HG02610 (cell line): ENCODE data around the gene NTNG2.
"Not testable (repeated sequence)": the region's sequence is repeated elsewhere in the genome, so short reads cannot be mapped to it uniquely, and the experiment has no call there.

ENCODE experiments used
- ATAC-seq: cut with Tn5 transposase; IDR thresholded peaks from one replicate; pipeline ENCODE4 v1.9.1; 2021; ENCODE audit warnings: mild to moderate bottlenecking, moderate library complexity; ENCODE audit not compliant: unreplicated experiment

NTNG2 gene

DNA sequence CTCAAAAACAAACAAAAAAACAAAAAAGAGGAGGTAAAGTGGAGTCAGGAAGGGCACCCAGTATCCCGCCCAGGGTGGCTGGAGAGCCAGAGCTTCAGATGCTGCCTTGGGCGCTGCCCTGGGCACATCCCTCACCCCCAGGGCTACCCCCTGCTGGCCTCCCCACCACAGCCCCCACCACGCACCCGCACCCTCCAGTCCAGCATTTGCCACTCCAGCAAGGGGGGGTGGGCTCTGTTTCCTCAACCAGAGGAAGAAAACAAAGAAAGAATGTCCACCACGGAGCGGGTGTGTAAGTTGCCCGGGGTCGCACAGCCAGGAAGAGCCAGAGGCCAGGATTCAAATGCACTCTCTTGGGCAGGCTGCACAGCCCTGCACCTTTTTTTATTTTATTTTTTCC is 86.1 kb downstream of the NTNG2 start:
- no peak for ATAC-seq

DNA sequence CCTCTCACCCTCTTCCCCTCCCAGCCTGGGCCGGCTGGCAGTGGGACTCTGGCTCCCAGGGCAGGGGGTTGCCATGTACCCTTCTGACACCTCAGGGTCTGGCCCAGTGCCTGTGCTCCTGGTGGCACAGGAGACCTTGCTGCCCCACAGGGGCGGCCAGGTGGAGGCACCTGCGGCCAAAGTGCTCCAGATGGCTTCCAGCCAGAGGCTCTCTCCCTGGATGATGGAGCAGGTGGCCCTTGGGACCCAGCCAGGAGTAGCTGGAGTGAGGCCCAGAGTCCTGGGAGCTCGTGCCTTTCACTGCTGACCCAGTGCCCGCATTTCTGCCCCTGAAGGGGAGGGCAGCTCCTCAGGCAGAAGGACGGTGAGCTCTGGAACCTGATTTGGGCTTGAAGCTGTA is 87.3 kb downstream of the NTNG2 start:
- ATAC-seq = no peak

DNA sequence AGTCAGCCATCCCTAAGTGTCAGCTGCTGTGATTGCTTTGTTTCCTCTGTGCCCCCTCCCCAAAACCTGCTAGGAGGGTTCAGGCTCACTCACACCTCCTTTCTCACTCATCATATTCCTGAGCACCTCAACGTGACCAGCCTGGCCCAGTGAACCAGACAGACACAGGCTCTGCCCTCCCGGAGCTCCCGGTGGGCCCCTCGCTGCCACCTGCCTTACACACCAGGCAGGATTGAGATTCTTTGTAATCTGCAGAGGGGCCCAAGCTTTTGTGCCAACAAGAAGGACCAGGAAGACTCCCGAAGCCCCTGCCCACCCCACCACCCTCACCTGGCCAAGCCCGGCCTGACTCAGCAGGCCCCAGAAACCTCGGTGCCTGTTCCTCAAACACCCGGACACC is 87.8 kb downstream of the NTNG2 start:
- no peak for ATAC-seq

DNA sequence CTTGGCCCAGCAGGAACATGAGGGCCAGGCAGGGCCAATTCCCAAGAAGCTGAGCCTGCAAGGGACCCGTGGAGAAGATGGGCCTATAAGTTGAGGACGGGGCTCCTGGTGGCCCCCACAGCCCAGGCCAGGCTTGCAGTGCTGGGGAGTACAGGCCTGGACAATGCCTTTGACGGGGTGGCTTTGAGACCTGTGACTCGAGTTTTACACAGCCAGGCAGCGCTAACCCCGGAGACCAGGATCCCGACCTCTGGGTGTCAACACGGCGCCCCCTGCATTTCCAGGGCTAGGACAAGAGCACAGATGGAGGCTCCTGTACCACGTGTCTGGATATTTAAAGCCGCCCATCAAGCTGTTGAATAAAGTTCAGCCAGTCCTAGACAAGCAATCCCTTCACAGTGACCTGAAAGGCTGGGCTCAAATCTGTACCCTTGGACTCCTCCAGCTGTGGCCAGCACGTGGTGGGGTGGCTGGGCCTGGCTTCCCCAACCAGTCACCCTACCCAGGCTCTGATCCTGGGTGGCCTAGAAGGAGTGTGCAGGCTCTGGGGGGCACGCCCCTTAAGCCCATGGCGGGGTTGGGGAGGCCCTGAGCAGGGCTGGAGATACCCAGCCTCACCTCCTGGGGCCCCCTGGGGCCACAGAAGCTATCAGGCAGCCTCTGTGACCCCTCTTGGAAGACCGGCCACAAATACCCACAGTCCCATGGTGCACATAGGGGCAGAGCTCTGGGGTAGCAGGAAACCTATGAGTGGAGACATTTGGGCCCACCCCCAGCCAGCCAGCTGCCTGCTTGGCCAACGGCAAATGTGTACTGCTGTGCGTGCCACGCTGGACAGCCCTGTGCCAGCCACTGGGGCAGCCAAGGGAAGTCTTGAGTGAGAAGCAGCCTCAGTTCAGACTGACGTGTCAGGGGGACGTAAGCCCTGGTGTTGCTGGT is 88.7 kb downstream of the NTNG2 start:
- ATAC-seq = no peak

DNA sequence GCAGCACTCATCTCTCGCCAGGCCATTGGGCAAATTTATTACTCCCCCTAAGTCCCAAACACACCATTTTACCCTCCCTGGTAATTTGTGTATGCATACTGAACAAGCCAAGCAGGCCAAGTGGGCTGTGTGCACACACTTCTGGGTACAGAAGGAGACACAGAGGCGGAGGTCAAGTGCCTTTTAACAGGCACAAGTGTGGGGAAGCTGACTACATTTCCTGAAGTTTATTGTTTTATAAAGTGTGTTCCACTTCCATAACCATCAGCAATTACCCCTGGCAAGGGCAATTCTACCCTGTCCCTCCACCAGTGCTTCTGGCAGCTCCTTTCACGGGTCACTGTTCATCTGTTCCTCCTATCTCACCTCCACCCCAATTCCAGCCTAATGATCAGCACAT is 99.0 kb downstream of the NTNG2 start:
- no peak for ATAC-seq

DNA sequence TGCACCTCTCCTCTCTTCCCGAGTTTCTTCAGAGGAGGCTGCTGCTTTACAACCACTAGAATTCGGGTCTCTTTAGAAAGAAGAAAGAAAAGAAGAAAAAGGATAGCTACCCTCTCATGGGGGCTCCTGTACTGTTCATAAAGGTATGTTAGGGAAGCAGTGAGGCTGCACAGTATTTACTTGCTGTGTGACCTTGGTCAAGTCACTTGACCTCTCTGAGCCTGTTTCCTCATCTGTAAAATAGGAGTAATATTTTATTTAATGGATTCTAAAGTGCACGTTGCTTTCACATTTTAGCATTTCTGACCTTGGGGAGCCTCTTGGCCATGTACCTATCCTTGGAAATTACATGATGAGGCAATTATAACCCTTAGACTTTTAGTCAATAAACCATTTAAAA is 104.2 kb downstream of the NTNG2 start:
- no peak for ATAC-seq

DNA sequence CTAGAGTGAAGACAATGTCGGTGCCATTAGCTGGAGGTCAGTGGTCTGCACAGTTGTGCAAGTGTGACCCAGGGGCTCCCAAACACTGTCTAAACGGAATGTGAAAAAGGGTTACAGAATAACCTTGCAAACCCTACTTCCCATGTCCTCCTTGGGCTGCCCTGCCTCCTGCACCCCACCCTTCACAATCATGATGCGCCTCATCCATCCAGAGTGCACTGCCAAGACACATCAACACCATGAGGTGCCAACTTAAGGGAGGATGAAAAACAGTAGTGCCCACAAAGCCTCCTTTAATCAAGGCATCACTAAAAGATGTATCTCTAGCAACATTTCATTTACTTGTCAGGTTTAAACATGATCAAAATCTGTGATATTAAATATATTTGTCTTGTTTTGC is 105.8 kb downstream of the NTNG2 start:
- no peak for ATAC-seq

DNA sequence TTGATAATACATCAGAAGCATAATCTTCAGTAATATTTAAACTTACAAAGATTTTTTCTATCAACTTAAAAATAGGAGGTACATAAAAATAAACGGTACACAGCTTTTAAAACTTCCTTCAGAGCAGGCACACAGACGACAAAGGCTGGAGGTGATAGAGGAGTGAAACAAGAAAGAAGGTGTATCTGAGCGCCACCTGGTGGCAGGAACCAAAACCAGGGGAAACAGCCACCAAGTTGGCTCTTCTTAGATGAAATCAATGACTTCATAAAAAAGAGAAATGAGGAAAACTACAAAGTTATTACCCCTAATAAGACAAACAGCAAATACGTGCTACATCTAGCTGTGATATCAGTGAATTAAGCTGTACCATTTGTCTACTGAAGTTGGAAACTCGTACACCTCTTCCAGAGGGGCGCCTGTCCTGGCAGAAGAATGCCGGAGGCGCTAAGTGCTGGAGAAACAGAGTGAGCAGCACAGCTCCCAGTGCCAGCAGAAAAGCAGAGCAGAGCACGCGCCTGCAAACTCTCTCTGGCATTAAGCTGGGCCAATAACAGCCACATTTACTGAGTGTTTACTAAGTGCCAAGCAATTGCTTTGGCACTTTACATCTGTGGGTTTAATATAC is 107.0 kb downstream of the NTNG2 start:
- ATAC-seq = no peak

DNA sequence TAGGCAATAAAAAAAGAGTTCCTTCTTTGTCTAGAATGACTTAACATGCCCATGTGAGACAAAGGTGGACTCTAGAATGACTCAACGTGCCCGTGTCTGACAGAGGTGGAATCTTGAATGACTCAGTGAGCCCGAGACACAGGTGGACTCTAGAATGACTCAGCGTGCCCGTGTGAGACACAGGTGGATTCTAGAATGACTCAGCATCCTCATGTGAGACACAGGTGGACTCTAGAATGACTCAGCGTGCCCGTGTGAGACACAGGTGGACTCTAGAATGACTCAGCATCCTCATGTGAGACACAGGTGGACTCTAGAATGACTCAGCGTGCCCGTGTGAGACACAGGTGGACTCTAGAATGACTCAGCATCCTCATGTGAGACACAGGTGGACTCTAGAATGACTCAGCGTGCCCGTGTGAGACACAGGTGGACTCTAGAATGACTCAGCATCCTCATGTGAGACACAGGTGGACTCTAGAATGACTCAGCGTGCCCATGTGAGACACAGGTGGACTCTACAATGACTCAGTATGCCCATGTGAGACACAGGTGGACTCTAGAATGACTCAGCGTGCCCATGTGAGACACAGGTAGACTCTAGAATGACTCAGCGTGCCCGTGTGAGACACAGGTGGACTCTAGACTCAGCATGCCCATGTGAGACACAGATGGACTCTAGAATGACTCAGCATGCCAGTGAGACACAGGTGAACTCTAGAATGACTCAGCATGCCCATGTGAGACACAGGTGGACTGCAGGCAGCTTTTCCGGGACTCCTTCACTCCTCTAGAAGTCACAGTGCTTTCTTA is 108.1 kb downstream of the NTNG2 start:
- not testable (repeated sequence) for ATAC-seq

DNA sequence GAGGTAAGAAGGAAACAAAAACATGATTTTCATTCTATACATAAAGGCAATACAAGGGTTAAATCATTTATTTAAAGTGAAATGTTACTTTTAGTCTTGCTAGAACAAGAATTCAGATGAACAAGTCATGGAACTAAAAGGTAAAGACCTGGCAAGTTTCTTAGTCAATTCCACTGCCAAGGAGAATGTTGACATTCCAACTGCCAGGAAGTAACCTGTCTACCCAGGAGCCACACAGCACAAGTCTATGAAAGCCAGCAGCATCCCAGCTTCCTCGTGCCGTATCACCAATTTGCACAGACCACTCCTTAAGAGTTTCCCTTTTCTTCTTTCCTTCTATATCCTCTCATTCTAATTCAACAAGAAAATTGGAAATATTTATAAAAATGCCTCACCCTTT is 113.0 kb downstream of the NTNG2 start:
- ATAC-seq = no peak

DNA sequence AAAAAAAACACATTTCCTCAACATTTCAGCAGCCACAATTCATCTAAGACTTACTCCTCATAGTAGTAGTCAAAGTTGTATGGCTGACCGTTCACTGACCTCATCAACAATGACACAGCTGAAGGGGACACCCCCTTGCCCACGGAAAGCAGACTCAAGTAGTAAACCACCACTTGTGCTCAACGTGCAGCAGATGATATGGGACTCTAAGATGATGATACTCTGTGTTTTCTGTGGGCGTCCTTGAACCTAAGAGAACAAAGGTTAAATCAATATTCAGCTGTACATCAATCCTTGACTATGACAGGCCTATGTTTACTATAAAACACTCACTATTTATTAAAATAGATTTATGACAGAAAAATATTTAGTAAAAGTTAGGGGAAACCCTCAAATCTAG is 121.3 kb downstream of the NTNG2 start:
- no peak for ATAC-seq

DNA sequence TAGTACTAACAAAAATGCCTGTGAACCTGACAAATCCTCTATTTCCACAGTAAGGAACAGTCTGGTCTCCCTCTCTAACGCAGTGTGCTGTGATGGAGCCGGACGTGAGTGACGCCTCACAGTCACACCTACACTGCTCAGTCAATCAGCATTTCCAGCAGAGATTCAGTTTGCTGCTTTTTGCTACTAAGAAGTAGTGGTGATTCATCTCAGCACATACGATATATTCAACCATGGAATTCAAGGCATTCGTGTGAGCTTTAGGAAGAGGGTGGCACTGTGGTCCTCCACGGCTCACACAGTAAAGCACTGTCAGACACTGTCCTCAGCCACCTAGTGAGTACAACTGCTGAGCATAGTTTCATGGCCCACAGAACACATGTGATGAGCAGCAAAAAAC is 122.0 kb downstream of the NTNG2 start:
- no peak for ATAC-seq

DNA sequence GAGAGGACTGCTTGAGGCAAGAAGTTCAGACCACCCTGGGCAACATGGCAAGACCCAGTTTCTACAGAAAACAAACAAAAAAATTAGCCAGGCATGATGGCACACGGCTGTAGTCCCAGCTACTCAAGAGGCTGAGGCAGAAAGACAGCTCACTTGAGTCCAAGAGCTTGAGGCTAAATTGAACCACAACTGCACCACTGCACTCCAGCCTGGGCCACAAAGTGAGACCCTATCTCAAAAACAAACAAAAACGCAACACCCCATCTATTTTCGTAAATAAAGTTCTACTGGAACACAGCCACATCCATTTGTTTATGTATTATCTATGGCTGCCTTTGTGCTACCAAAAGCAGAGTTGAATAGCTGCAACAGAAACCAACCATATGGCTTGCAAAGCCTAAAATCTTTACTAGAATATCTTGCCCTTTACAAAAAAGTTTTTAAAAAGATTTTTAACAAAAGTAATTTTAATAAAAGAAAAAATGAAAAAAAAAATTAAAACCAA is 125.5 kb downstream of the NTNG2 start:
- ATAC-seq = no peak

DNA sequence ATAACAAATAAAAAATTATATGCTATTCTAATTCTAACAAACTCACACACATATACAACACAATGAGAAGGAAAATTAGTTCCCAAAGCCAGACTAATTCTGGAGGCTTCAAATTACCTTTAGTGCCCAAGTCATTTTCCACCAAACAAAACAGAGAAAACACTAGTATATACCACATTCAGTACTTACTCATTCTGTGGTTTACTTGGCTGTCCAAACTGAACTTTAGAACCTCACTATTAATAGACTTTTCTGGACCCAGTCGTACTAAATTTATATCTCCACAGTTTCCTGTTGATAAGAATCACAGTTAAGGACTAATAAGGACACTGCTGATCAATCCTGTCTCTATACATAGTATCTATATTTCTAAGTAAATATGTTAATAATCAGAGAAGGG is 126.5 kb downstream of the NTNG2 start:
- ATAC-seq = no peak

DNA sequence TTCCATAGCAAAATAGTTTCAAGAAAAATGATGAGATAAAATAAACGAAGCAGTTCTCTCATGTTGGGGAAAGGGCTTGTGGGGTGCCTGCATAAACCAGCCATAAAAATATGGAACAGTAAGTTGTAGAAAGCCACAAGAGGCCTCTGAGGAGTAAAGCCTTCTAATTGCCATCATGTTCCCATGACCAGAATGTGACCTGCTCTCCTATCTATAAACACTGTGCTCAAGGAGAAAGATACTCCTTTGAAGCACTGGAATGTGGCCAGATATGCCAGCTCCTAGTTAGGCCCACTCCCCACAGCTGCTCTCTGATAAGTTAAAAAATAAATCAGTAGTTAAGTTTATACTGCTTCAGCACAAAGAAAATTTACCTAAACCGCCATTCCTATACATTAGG is 127.1 kb downstream of the NTNG2 start:
- ATAC-seq = no peak

DNA sequence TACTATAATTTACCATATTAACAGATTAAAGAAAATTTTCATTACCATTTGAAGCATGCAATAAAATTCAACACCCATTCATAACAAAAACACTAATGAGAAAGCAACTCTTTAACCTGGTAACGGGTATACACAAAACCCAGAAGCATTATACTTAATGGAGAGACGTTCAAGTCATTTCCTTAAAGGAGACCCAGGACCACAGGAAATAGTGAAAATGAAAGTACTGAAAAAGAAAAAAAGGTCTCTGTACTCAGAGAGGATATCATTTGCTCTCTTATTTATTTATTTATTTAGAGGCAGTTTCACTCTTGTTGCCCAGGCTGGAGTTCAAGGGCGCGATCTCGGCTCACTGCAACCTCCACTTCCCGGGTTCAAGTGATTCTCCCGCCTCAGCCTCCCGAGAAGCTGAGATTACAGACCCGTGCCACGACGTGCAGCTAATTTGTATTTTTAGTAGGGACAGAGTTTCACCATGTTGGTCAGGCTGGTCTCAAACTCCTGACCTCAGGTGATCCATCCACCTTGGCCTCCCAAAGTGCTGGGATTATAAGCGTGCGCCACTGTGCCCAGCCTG is 131.4 kb downstream of the NTNG2 start:
- no peak for ATAC-seq
